HEK293T (cell line): ENCODE results near the gene ACTR3.

Source experiments
- CTCF ChIA-PET: fragments of 350-600 bp; formaldehyde crosslinking; extraction: SDS; loops from one replicate; lab custom pipeline; 2021; ENCODE audit warnings: antibody characterized with exemption, inconsistent platforms; lab: Yijun Ruan, JAX
- POLR2A ChIA-PET: fragments of 350-600 bp; formaldehyde crosslinking; extraction: SDS; loops from one replicate; lab custom pipeline; 2020; ENCODE audit warnings: antibody characterized with exemption, inconsistent platforms; lab: Yijun Ruan, JAX
- DNase-seq: peaks from one replicate; pipeline ENCODE4 v3.0.0; 2012; ENCODE audit warnings: mixed read lengths; ENCODE audit errors: extremely low spot score
- ARNT ChIP-seq: fragments of 450-650 bp; IDR thresholded peaks from 2 replicates; pipeline ENCODE4 v1.6.1; 2017; ENCODE audit warnings: mild to moderate bottlenecking
- BHLHE40 ChIP-seq: fragments of 450-650 bp; IDR thresholded peaks from 2 replicates; pipeline ENCODE4 v1.6.1; 2016; ENCODE audit warnings: mild to moderate bottlenecking, moderate library complexity, borderline replicate concordance
- CTBP1 ChIP-seq: fragments of 450-650 bp; IDR thresholded peaks from 2 replicates; pipeline ENCODE4 v1.6.1; 2016; ENCODE audit warnings: borderline replicate concordance
- ELF4 ChIP-seq: fragments of 450-650 bp; IDR thresholded peaks from 2 replicates; pipeline ENCODE4 v1.6.1; 2017; ENCODE audit warnings: antibody characterized with exemption
- FOXA1 ChIP-seq: fragments of 450-650 bp; IDR thresholded peaks from 2 replicates; pipeline ENCODE4 v1.6.1; 2016; ENCODE audit warnings: mild to moderate bottlenecking
- FOXK2 ChIP-seq: fragments of 450-650 bp; IDR thresholded peaks from 2 replicates; pipeline ENCODE4 v1.6.1; 2016; ENCODE audit warnings: mild to moderate bottlenecking
- FOXM1 ChIP-seq: fragments of 450-650 bp; IDR thresholded peaks from 2 replicates; pipeline ENCODE4 v1.6.1; 2017; ENCODE audit warnings: mild to moderate bottlenecking, borderline replicate concordance
- HDGF ChIP-seq: fragments of 450-650 bp; IDR thresholded peaks from 2 replicates; pipeline ENCODE4 v1.6.1; 2017; ENCODE audit warnings: antibody characterized with exemption, borderline replicate concordance
- L3MBTL2 ChIP-seq: fragments of 450-650 bp; conservative IDR thresholded peaks from 2 replicates; pipeline ENCODE4 v1.6.1; 2016; ENCODE audit warnings: mild to moderate bottlenecking
- LEF1 ChIP-seq: fragments of 450-650 bp; IDR thresholded peaks from 2 replicates; pipeline ENCODE4 v1.6.1; 2017; ENCODE audit warnings: mild to moderate bottlenecking, borderline replicate concordance
- NFRKB ChIP-seq: fragments of 450-650 bp; IDR thresholded peaks from 2 replicates; pipeline ENCODE4 v1.6.1; 2016; ENCODE audit warnings: mild to moderate bottlenecking, moderate library complexity
- SP1 ChIP-seq: fragments of 450-650 bp; IDR thresholded peaks from 2 replicates; pipeline ENCODE4 v1.6.1; 2017
- SUZ12 ChIP-seq: fragments of 450-650 bp; IDR thresholded peaks from 2 replicates; pipeline ENCODE4 v1.6.1; 2016; ENCODE audit warnings: mild to moderate bottlenecking
- TARDBP ChIP-seq: fragments of 450-650 bp; IDR thresholded peaks from 2 replicates; pipeline ENCODE4 v1.6.1; 2016
- ZNF384 ChIP-seq: fragments of 450-650 bp; IDR thresholded peaks from 2 replicates; pipeline ENCODE4 v1.6.1; 2016
- TF ChIP-seq, protein P1 (sequence below): fragments of 450-650 bp; IDR thresholded peaks from 2 replicates; pipeline ENCODE4 v1.6.1; 2016

Gene ACTR3

DNA sequence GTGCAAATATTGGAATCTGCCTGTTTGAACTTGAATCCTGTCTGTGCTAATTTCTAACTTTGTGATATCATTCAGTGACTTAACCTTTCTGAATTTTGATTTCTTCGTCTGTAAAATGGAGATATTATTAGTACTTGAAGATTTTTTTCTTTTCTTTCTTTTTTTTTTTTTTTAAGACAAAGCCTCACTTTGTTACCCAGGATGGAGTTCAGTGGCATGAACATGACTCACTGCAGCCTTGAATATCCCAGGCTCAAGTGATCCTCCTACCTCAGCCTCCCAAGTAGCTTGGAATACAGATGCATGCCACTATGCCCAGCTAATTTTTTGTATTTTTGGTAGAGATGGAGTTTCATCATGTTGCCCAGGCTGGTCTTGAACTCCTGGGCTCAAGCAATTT is 28.3 kb downstream of the ACTR3 start:
- CTCF ChIA-PET, result no interaction called here
- POLR2A ChIA-PET, result no interaction called here

DNA sequence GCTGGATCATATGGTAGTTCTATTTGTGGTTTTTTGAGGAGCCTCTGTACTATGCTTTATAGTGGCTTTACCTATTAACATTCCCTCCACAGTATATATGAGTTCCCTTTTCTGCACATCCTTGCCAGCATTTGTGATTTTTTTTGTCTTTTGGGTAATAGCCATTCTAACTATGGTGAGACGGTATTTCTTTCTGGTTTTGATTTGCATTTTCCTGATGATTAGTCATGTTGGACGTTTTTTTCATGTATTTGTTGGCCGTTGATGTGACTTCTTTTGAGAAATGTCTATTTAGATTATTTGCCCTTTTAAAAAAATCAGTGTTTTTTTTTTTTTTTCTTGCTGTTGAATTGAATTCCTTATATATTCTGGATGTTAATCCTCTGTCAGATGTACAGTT is 31.1 kb downstream of the ACTR3 start:
- TF ChIP-seq TARDBP (no peak), ARNT (no peak), FOXM1 (no peak), SP1 (no peak), ZNF384 (no peak), NFRKB (no peak), CTBP1 (no peak), L3MBTL2 (no peak), FOXA1 (no peak), ELF4 (no peak), HDGF (no peak), FOXK2 (no peak), SUZ12 (no peak), BHLHE40 (no peak), LEF1 (no peak)
- TF ChIP-seq, protein P1, sequence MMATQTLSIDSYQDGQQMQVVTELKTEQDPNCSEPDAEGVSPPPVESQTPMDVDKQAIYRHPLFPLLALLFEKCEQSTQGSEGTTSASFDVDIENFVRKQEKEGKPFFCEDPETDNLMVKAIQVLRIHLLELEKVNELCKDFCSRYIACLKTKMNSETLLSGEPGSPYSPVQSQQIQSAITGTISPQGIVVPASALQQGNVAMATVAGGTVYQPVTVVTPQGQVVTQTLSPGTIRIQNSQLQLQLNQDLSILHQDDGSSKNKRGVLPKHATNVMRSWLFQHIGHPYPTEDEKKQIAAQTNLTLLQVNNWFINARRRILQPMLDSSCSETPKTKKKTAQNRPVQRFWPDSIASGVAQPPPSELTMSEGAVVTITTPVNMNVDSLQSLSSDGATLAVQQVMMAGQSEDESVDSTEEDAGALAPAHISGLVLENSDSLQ, result no peak
- POLR2A ChIA-PET, result no interaction called here
- DNase-seq, result no peak
- CTCF ChIA-PET, result no interaction called here

More for the DNA sequence above, 28.3 kb downstream of the ACTR3 start:
- TF ChIP-seq NFRKB (no peak), LEF1 (no peak), L3MBTL2 (no peak), HDGF (no peak), FOXA1 (no peak), ARNT (no peak), BHLHE40 (no peak), FOXM1 (no peak), SP1 (no peak)
- TF ChIP-seq, protein P1, result no peak
- no peak for DNase-seq

DNA sequence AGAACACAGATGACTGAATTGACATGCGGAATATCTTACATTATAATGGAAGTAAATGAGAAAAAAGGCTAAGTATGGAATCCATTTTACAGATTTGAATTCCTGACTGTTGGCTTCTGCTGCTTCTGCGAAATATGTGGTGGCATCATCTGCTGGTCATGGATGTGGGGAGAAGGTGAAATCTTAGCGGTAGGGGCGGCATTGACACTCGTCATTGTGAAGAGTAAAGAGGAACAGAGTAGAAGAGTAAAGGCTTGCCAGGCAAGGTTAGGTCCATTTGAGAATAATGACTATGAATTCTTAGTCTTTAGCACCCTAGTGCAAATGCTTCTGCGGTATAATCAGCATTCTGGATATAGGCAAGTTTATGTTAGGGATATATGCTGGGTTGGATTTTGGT is 32.4 kb downstream of the ACTR3 start:
- no peak for TF ChIP-seq FOXA1
- TF ChIP-seq CTBP1, result no peak
- no peak for TF ChIP-seq L3MBTL2
- no peak for TF ChIP-seq FOXM1
- no peak for TF ChIP-seq HDGF
- no peak for TF ChIP-seq FOXK2
- TF ChIP-seq ELF4, result no peak
- no peak for TF ChIP-seq TARDBP
- no peak for DNase-seq
- ChIA-PET CTCF (no interaction called here), POLR2A (no interaction called here)

GRCh38 chr2:113922784-113923183 is 32.9 kb downstream of the ACTR3 start:
- DNase-seq, result no peak
- ChIA-PET CTCF (no interaction called here), POLR2A (no interaction called here)
- TF ChIP-seq SUZ12, result no peak

DNA sequence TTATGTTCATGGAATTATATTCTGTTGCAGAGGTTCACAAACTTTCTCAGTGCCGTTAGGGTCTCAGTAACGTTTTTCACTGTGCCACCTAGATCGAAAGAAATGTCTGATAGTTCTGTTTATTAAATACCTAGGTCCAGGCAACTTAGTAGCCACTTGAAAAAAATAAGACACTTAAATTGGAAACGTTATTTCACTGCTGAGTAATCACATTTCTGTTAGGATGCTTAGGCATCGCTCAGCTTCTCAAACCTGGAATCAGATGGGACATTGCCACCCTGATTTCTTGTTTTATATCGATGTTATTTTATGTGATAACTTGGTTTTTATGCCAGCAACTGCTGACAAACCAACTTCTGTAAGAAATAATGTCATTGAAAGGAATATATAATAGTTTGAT is 36.0 kb downstream of the ACTR3 start:
- POLR2A ChIA-PET, result no interaction called here
- CTCF ChIA-PET, result no interaction called here
- no peak for TF ChIP-seq SP1
- no peak for TF ChIP-seq NFRKB
- TF ChIP-seq BHLHE40, result no peak
- TF ChIP-seq FOXK2, result no peak
- no peak for DNase-seq

- no peak for DNase-seq
- no peak for TF ChIP-seq FOXM1
- no peak for TF ChIP-seq ZNF384
- CTCF ChIA-PET, result no interaction called here
- POLR2A ChIA-PET, result no interaction called here
Measured at GRCh38 chr2:113926314-113926713, 36.4 kb downstream of the ACTR3 start.

DNA sequence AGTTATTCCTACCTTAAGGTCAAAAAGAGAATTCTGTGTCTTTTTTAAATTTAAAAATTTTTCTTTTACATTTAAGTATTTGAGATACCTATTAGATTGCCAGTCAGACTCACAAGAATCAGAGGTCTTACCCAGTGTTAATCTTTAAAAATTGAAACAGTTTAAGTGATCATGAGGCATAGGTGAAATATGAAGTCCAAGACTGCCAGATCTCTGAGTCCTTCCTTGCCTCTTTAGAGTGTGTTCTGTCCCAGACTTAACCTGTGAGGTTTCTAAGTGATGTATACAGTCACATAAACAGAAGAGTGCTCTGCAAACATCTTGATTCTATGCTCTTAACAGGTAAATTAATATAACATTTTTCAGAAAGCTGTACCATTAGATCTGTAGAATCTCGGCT is 40.6 kb downstream of the ACTR3 start:
- TF ChIP-seq FOXA1 (no peak), CTBP1 (no peak), L3MBTL2 (no peak), ELF4 (no peak), SUZ12 (no peak), BHLHE40 (no peak), HDGF (no peak), NFRKB (no peak), ZNF384 (no peak), FOXM1 (no peak), SP1 (no peak), ARNT (no peak), TARDBP (no peak), FOXK2 (no peak), LEF1 (no peak)
- TF ChIP-seq, protein P1, result no peak
- no peak for DNase-seq
- ChIA-PET CTCF (no interaction called here), POLR2A (no interaction called here)
